Right hindlimb (tissue), 1 donor: Measurements from ENCODE around the gene RPRD2.
"Not testable (repeated sequence)": the region's sequence is repeated elsewhere in the genome, so short reads cannot be mapped to it uniquely, and the experiment has no call there.

Experiments used
- DNase-seq: peaks from one replicate; pipeline ENCODE4 v3.0.0-alpha.2; 2018

Gene RPRD2

DNA sequence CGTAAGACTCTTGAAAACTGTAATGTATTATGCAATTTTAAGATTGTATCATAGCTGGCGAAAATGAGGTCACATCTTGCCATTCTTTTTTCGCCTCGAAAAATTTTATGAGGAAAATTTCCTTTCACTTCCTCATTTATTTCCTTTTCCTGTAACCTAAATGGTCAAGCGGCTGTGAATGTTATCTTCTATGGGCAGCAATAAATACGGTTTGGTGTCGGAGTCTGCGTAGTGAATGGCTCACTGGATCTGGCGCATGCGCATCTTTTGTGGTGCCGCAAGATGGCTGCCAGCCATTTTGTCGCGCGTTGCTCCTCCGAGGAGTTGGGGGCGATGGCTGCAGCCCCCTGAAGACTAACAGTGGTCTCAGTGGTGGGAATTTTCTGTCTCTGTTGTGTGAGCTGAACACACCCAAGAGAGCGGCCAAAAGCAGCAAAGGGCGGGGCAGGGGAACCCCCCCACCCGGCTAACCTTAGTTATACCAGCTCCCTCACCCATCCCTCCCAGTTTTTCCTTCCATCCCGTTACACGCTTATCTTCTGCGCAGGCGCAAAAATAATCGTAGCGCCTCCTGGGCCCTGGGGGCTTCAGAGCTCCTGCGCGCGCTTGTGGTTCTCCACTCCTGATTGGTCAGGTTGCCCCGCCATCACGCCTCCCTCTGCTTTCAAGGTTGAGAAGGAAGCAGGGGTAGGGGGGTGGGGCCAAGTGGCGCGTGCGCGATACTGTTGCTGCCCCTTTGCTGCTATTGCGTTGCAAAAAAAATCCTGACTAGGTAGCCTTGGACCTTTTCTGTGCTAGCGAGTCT is at the start of gene RPRD2:
Gene RPRD2 (plus strand): TSS at position 722 of the 805 bp plus-strand sequence. CDS start 568 bp downstream, outside the sequence.
- peak; percentile 100 for DNase-seq

DNA sequence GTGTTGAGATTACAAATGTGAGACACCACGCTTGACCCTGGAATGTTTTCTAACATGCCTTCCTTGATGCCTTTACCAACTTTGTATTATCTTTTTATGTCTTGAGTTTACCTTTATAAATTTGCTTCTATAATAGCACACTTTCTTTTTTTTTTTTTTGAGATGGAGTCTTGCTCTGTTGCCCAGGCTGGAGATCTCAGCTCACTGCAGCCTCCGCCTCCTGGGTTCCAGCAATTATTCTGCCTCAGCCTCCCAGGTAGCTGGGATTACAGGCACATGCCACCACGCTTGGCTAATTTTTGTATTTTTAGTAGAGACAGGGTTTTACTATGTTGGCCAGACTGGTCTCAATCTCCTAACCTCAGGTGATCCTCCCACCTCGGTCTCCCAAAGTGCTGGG is 49.3 kb upstream of the RPRD2 start:
- DNase-seq = not testable (repeated sequence)

- no peak for DNase-seq
Observed at GRCh38 chr1:150320667-150320978, 43.3 kb upstream of the RPRD2 start.

DNA sequence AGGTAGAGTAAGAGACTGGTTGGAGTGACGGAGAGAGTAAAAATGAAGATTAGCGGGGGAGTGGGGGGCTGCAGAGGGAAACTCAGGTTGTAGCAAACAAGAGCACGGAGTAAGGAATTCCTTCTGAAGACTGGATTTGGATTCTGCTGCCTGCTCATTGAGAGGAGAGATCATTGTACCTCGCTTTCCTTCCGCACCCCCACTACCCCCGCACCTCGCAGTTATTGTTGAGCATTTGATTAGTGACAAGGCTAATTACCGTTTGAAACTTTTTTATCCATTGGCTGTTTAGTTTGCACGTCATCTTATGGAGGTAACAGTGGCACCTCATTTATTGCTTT is 42.2 kb upstream of the RPRD2 start:
- no peak for DNase-seq

GRCh38 chr1:150322310-150322709 is 41.6 kb upstream of the RPRD2 start:
- DNase-seq = no peak

DNA sequence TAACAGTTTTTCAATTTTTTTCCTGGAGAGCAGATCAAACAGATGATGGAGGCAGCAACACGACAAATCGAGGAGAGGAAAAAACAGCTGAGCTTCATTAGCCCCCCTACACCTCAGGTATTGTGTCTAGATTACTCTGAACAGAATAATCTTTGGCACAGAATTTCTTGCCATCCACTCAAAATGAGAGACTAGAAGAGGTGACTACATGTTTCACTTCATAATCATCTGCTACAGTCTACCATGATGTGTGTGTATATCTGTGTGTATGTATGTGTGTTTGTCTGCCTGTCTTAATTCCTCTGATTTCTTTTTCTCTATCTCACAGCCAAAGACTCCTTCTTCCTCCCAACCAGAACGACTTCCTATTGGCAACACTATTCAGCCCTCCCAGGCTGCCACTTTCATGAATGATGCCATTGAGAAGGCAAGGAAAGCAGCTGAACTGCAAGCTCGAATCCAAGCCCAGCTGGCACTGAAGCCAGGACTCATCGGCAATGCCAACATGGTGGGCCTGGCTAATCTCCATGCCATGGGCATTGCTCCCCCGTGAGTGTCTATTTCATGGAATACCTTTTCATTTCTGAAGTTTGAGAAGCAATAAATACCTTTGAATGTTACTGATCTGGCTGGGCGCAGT is 31.2 kb upstream of the RPRD2 start:
- no peak for DNase-seq

- no peak for DNase-seq
Observed at GRCh38 chr1:150346316-150346715, 17.6 kb upstream of the RPRD2 start.

- no peak for DNase-seq
Observed at GRCh38 chr1:150352866-150353265, 11.1 kb upstream of the RPRD2 start.

DNA sequence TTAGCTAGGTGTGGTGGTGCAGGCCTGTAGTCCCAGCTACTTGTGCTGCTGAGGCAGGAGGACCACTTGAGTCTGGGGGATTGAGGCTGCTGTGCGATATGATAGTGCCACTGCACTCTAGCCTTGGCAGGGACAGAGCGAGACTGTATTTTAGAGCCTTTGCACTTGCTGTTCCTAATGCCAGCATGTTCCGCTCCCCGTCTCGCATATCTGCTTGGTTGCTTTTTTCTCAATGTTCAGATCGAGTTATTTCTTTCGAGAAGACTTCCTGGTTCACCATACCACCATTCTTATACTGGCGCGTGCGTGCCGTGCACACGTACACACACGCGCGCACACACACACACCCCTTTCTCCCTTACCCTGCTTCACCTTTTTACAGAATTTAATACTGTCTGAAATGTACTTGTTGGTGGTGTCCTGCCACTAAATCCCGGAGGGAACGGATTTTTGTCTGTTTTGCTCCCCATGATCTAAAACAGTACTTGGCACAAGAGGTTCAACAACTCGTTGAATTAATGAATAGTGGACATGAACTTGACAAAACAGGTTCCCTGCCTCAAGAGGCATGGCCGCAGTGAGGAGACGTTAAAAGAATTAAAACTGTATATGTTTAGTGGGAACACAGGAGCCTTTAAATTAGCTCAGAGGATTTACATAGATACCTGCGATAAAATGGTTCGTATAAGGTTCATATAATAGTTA is 1.1 kb upstream of the RPRD2 start:
- peak; percentile 19 for DNase-seq

DNA sequence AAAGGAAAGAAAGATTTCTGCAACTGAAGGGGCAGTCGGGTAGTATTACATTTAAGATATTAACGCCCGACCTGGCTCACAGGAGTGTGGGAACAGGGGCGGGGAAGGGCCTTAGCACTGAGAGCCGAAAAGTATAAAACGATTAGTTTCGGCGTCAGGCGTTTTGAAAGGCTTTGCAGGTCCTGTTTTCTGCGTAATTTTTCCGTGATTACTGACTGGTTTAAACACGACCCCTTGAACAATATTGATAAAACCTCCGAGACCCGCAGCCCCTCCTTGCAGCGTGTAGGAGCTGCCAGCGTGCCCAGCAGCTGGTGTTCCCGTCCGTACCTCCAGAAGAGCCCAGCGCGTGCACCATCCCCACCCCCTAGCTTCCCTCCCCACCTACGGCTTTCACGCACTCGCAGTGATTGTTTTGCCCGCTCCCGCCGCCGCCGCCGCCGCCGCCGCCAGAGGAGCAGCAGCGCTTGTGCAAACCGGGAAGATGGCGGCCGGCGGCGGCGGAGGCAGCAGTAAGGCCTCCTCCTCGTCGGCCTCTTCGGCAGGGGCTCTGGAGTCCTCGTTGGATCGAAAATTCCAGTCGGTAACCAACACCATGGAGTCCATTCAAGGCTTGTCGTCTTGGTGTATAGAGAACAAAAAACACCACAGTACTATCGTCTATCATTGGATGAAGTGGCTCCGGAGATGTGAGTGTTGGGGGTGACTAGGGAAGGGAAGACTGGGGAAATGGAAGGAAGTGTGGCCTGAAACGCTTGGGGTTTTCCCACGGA is 470 bp downstream of the RPRD2 start:
- peak; percentile 87 for DNase-seq

DNA sequence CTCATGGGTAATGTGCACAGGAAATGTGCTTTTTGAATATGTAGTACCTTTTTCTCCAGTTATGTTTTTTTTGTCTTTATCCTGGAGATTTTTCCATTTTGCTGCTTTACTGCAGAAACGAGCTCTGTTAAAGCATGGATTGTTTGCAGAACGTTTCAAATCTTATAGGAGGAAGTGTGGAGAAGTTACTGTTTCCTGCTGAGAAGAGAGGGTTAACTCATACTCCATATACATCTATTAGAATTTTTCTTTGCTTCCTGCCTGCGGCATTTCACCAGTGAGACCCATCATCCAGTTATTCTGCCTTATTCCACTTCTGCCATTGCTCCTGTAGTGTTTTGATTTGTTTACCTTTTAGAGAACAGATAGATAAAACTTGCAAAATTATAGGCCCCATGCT is 2.0 kb downstream of the RPRD2 start:
- no peak for DNase-seq

DNA sequence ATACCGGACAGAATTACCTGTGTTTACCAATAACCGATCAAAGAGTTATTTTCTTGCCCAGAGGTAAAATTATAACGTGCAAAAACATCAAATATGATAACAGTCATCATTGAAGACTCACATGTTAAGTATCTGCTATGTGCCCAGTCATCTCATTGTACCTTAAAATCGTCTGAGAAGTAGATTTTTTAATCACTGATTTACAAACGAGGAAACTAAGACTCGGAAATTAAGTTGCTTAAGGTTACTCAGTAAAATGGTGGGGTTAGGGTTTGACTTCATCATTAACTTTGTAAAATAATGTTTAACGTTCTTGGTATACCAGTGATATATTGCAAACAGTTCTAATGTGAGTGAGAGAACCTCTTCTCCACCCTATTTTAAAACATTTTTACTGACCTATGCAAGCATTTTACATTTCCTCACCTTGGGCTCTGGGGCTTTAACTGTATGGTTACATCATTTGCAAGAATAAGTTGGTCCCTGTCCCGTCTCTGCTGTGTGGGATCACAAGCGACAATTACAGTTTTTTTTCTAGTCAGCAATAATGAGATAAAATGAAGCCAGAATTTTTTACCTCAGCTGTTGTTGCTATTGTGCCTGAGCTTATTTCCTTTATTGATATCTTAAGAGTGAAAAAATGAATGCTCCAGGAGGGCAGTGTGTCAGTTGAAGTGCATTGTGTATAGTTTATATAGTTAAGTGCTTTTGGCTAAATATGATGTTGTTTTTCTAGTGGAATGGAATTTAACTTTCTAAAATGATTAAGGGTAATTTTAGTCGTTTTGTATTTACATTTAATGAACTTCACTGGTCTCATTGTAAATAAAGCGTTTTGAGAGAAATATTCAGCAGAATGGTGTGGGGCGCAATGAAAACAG is 2.7 kb downstream of the RPRD2 start:
- DNase-seq = no peak

GRCh38 chr1:150371110-150371509 is 7.2 kb downstream of the RPRD2 start:
- no peak for DNase-seq

GRCh38 chr1:150372580-150372979 is 8.6 kb downstream of the RPRD2 start:
- DNase-seq = no peak

GRCh38 chr1:150376110-150376509 is 12.2 kb downstream of the RPRD2 start:
- no peak for DNase-seq

GRCh38 chr1:150383631-150384324 is 19.8 kb downstream of the RPRD2 start:
- DNase-seq = no peak

DNA sequence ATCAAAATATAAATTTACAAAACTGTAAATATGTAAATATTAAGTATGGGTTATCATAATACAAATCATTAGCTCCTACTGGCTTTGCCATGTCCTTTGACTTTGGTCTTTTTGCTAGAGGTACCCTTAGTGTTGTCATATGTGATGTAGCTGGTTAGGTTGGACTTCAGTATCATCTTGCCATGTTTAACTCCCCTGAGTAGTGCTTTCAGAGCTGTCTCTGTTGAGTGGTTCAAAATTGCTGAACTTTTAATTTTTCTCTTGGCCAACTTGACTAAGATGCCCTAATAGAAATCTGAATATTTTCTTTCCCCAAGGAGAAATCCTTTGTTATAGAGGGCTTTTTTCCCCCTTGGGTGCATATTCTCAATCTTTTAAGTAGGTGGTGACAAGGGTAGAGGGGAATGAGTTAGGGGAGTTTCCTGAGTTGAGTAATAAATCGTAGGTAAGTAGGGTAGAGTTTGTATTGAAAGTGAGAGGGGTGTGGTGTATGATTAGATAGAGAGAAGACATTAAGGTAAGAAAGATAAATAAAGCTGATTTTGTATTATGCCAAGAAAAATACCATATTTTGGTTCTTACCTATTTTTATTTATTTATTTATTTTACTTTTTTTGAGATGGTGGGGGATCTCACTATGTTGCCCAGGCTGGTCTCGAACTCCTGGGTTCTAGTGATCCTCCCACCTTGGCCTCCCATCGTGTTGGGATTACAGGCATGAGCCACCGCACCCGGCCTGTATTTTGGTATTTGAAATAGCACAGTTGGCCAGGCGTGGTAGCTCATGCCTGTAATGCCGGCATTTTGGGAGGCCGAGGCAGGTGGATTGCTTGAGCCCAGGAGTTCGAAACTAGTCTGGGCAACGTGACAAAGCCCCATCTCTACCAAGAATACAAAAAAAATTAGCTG is 21.8 kb downstream of the RPRD2 start:
- no peak for DNase-seq

DNA sequence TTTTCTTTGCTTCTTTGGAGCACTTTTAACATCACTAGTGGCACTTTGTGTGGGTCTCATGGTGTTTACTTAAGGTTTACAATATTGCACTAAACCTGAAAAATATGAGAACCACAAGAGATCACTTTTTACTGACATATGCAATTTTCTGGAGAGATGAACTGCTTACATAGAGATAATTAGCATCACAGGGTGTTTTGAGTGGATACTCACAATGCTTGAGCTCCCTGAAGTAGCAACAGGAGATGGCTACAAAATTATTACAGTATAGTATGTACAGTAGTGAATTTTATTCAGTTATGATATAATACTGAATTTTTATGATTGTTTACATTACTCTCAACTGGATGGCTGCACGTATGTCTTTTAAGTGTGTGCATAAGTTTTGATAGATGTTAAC is 22.6 kb downstream of the RPRD2 start:
- DNase-seq = no peak

- no peak for DNase-seq
Observed at GRCh38 chr1:150387200-150387599, 23.3 kb downstream of the RPRD2 start.

GRCh38 chr1:150388241-150388640 is 24.3 kb downstream of the RPRD2 start:
- no peak for DNase-seq

DNA sequence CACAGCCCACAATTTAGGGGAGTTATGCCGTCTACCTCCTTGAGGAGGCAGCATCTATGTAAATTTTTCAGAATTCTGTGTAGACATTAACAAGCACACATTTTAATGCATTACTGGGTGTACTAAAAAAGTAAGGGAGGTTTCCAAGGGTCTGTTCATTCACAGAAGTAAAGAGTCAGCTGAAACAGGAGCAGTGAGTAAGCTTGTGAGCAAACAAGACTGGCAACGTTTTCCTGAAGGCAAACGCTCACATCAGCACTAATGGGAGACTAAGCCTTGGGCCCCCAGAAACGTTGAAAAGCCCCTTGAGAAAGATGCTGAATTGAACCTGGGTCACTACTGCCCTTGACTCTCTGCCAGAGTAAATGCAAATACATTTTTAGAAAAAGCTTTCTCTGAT is 25.7 kb downstream of the RPRD2 start:
- no peak for DNase-seq
